K562 (cell line): Measurements from ENCODE around the gene MAGT1. TPM values are rescaled to one million over a fixed set of nuclear protein-coding genes. Genes with fewer than 3 reads are reported as not detected.

Experiments used
- E2F5 ChIP-seq: sonication (generic); formaldehyde crosslinking; IDR thresholded peaks from 2 replicates; pipeline ENCODE4 v1.8.0; 2022; ENCODE audit warnings: mild to moderate bottlenecking, missing genetic modification reagents
- EP400 ChIP-seq: fragments of 450-650 bp; IDR thresholded peaks from 2 replicates; pipeline ENCODE4 v1.6.1; 2017; ENCODE audit warnings: antibody characterized with exemption, mild to moderate bottlenecking, moderate library complexity
- ERF ChIP-seq: fragments of 450-650 bp; formaldehyde crosslinking; IDR thresholded peaks from 2 replicates; pipeline ENCODE4 v1.4.0; 2020; ENCODE audit warnings: mild to moderate bottlenecking, mixed read lengths
- GTF2F1 ChIP-seq: IDR thresholded peaks from 2 replicates; pipeline ENCODE4 v1.6.1; 2011; ENCODE audit warnings: low read depth, low read length, improper control_type of control experiment
- POLR2A ChIP-seq: fragments of 450-650 bp; conservative IDR thresholded peaks from 2 replicates; pipeline ENCODE4 v1.6.1; 2016
- POLR2H ChIP-seq: IDR thresholded peaks from 2 replicates; pipeline ENCODE4 v1.6.1; 2016; ENCODE audit warnings: missing genetic modification characterization, low read depth, mild to moderate bottlenecking, control low read depth, missing compliant biosample characterization, moderate library complexity
- PURB ChIP-seq: sonication (generic); formaldehyde crosslinking; IDR thresholded peaks from 2 replicates; pipeline ENCODE4 v1.9.0; 2021; ENCODE audit warnings: low read depth, mild to moderate bottlenecking, missing genetic modification reagents
- SRSF9 ChIP-seq: fragments of 200-400 bp; formaldehyde crosslinking; IDR thresholded peaks from 2 replicates; pipeline ENCODE4 v1.6.1; 2017; ENCODE audit warnings: low read depth, low read length, borderline replicate concordance
- THRB ChIP-seq: fragments of 450-650 bp; formaldehyde crosslinking; conservative IDR thresholded peaks from 2 replicates; pipeline ENCODE4 v1.4.0; 2022; ENCODE audit warnings: mild to moderate bottlenecking, missing genetic modification characterization
- VEZF1 ChIP-seq: fragments of 200-800 bp; sonication (Bioruptor generic); IDR thresholded peaks from 2 replicates; pipeline ENCODE4 v1.6.1; 2017; ENCODE audit warnings: missing genetic modification characterization, missing compliant biosample characterization
- ZBTB2 ChIP-seq: fragments of 450-650 bp; IDR thresholded peaks from 2 replicates; pipeline ENCODE4 v1.6.1; 2016; ENCODE audit warnings: antibody characterized with exemption
- ZC3H8 ChIP-seq: fragments of 450-650 bp; IDR thresholded peaks from 2 replicates; pipeline ENCODE4 v1.6.1; 2017
- polyA plus RNA-seq, 8 experiments: library from polyadenylated mRNA; depleted of rRNA in 4 of 8; stranded (reverse) in 5 of 8; unstranded in 3 of 8; fragments of >200 nt; fragmentation: Nextera tagmentation in 2 of 8; fragmentation: Illumina TruSeq in 1 of 8; extraction: Ambion mirVana in 2 of 8; extraction: Trizol in 1 of 8; gene quantifications; 2 replicates each; pipeline versions ENCODE4 v1.2.1 to v1.2.3, GENCODE V29; 2011 to 2014; ENCODE audit warnings: inconsistent platforms in 1 of 8, missing spikeins in 1 of 8
- total RNA-seq, 7 experiments: library from RNA; depleted of rRNA in 6 of 7; stranded (reverse); fragments of >200 nt in 6 of 7; fragmentation: Illumina TruSeq in 2 of 7; extraction: Trizol in 2 of 7; gene quantifications; 2 replicates each; pipeline versions ENCODE4 v1.2.1 to v1.2.3, GENCODE V29; 2011 to 2021; ENCODE audit warnings: low replicate concordance in 1 of 7

Gene MAGT1
- total and polyA plus RNA-seq, 9 of the 15 experiments (the other 6 are each of a cell fraction or from before 2014, with no cell fraction given), result 15.5 to 46.2 (median 28.8) TPM

GRCh38 chrX:77785486-77786364, 109.5 kb downstream of the MAGT1 start, which contains the start of gene ATRX (continued):
- TF ChIP-seq ZBTB2 (no peak), SRSF9 (no peak), POLR2H (tag) (peak; percentile 60), ZC3H8 (no peak), ERF (CRISPR knock-in tag) (no peak), POLR2A (peak; percentile 84), E2F5 (CRISPR knock-in tag) (no peak), THRB (CRISPR knock-in tag) (no peak), VEZF1 (CRISPR knock-in tag) (peak; percentile 75), EP400 (peak; percentile 77), PURB (CRISPR knock-in tag) (no peak), GTF2F1 (no peak)
